Smooth muscle cell of the brain vasculature (primary cell): ENCODE results near the gene ABCF3.

ENCODE experiments used
- DNase-seq: peaks from one replicate; pipeline ENCODE4 v3.0.0-alpha.2; 2012; ENCODE audit warnings: low read depth, low spot score

ABCF3 gene

GRCh38 chr3:184186902-184187207 lies 856 bp downstream of the ABCF3 start:
- DNase-seq = no peak

- no peak for DNase-seq
Measured at GRCh38 chr3:184188080-184188479, 2.1 kb downstream of the ABCF3 start.

GRCh38 chr3:184189421-184189820 lies 3.4 kb downstream of the ABCF3 start:
- DNase-seq = no peak

- no peak for DNase-seq
Measured at GRCh38 chr3:184192889-184193288, 6.9 kb downstream of the ABCF3 start.

- no peak for DNase-seq
Measured at GRCh38 chr3:184193991-184194539, 8.1 kb downstream of the ABCF3 start.

- no peak for DNase-seq
Measured at GRCh38 chr3:184196536-184196935, 10.5 kb downstream of the ABCF3 start.

GRCh38 chr3:184198509-184198908 lies 12.5 kb downstream of the ABCF3 start:
- DNase-seq = no peak

- no peak for DNase-seq
Measured at GRCh38 chr3:184200825-184201224, 14.8 kb downstream of the ABCF3 start.

- DNase-seq = no peak
Measured at GRCh38 chr3:184203526-184203925, 17.5 kb downstream of the ABCF3 start.

- DNase-seq = no peak
Measured at GRCh38 chr3:184209146-184209923, 23.3 kb downstream of the ABCF3 start.

GRCh38 chr3:184211297-184211696 lies 25.3 kb downstream of the ABCF3 start:
- no peak for DNase-seq

GRCh38 chr3:184211718-184212117 lies 25.7 kb downstream of the ABCF3 start:
- DNase-seq = no peak

- no peak for DNase-seq
Measured at GRCh38 chr3:184218814-184219213, 32.8 kb downstream of the ABCF3 start.

GRCh38 chr3:184222521-184222920 lies 36.5 kb downstream of the ABCF3 start:
- no peak for DNase-seq

GRCh38 chr3:184223946-184224345 lies 37.9 kb downstream of the ABCF3 start:
- DNase-seq = no peak

GRCh38 chr3:184227481-184227935 lies 41.5 kb downstream of the ABCF3 start:
- DNase-seq = no peak

GRCh38 chr3:184228376-184229137 lies 42.6 kb downstream of the ABCF3 start:
- no peak for DNase-seq

- no peak for DNase-seq
Measured at GRCh38 chr3:184229394-184230080, 43.5 kb downstream of the ABCF3 start, which contains the start of gene VWA5B2. Gene VWA5B2, plus strand, starts transcription at chr3:184229585. Its CDS starts 944 bp downstream, at chr3:184230529.

- DNase-seq = no peak
Measured at GRCh38 chr3:184230081-184230602, 44.1 kb downstream of the ABCF3 start.

GRCh38 chr3:184230603-184231528 lies 44.9 kb downstream of the ABCF3 start:
- no peak for DNase-seq

- DNase-seq = no peak
Measured at GRCh38 chr3:184231671-184232070, 45.7 kb downstream of the ABCF3 start.
